Gastroesophageal sphincter (tissue), 3 donors: ENCODE measurements around the gene CRTC3.

Source experiments
- CTCF ChIP-seq, 4 experiments: fragments of 200-600 bp in 2 of 4; fragments of 450-650 bp in 2 of 4; sonication (generic) in 1 of 4; IDR thresholded peaks; one replicate each; pipeline ENCODE4 v1.5.1; 2017 to 2019; ENCODE audit warnings: antibody characterized with exemption in 4 of 4, mild to moderate bottlenecking in 2 of 4, moderate library complexity in 2 of 4
- POLR2A ChIP-seq, 2 donors: fragments of 450-650 bp; IDR thresholded peaks; one replicate each; pipeline ENCODE4 v1.6.1; 2017; ENCODE audit warnings: antibody characterized with exemption in 2 of 2, mild to moderate bottlenecking in 2 of 2, moderate library complexity in 1 of 2
- POLR2AphosphoS5 ChIP-seq: sonication (generic); formaldehyde crosslinking; IDR thresholded peaks from one replicate; pipeline ENCODE4 v1.6.1; 2017; ENCODE audit warnings: antibody characterized with exemption

DNA sequence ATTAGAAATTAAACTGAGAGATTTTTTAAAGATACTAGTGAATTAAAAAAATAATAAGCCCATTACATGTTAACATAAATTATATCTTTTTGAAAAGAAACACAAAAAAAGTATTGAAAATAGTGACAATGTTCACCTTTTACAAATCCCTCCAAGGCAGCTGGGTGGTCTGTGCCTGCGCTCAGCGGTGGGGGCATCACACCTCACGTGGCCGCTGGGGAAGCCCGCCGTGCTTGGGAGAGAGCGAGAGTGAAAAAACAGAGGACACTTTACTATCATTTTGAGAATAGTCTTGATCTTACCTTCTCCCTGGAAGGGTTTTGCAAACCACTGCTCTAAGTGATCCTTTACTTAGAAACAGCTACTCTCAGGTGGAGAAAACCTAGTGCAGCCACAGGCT is 76.9 kb downstream of the CRTC3 start:
- TF ChIP-seq POLR2AphosphoS5: no peak
- TF ChIP-seq CTCF (IDR thresholded peaks at IDR 0.05): no peak
- TF ChIP-seq POLR2A (IDR thresholded peaks at IDR 0.05): no peak
